HepG2 (cell line): ENCODE measurements around the gene JADE2. TPM values are rescaled to one million over a fixed set of nuclear protein-coding genes. Genes with fewer than 3 reads are reported as not detected.

Experiments used
- AHR ChIP-seq: IDR thresholded peaks from 2 replicates; pipeline ENCODE4 v1.6.1; 2018; ENCODE audit warnings: missing genetic modification reagents, missing compliant biosample characterization
- ATF3 ChIP-seq: sonication (generic); formaldehyde crosslinking; IDR thresholded peaks from 2 replicates; pipeline ENCODE4 v1.4.0; 2020; ENCODE audit warnings: missing genetic modification reagents
- BCLAF1 ChIP-seq: fragments of 450-650 bp; IDR thresholded peaks from 2 replicates; pipeline ENCODE4 v1.6.1; 2017; ENCODE audit warnings: mild to moderate bottlenecking
- CBX5 ChIP-seq: sonication (generic); formaldehyde crosslinking; IDR thresholded peaks from 2 replicates; pipeline ENCODE4 v1.4.0; 2020; ENCODE audit warnings: missing genetic modification reagents, borderline replicate concordance
- JUNB ChIP-seq: sonication (generic); formaldehyde crosslinking; IDR thresholded peaks from 2 replicates; pipeline ENCODE4 v1.8.0; 2022; ENCODE audit warnings: missing genetic modification reagents, mild to moderate bottlenecking, borderline replicate concordance
- KDM5B ChIP-seq: sonication (generic); formaldehyde crosslinking; IDR thresholded peaks from 2 replicates; pipeline ENCODE4 v1.4.0; 2020; ENCODE audit warnings: missing genetic modification reagents, mild to moderate bottlenecking, borderline replicate concordance
- SMAD1 ChIP-seq: sonication (generic); formaldehyde crosslinking; IDR thresholded peaks from 2 replicates; pipeline ENCODE4 v1.4.0; 2020; ENCODE audit warnings: missing genetic modification reagents, low read depth, mild to moderate bottlenecking, borderline replicate concordance
- ZFAT ChIP-seq: sonication (generic); formaldehyde crosslinking; conservative IDR thresholded peaks from 2 replicates; pipeline ENCODE4 v1.8.1; 2023; ENCODE audit warnings: missing genetic modification reagents, inconsistent platforms
- ZNF232 ChIP-seq: sonication (generic); formaldehyde crosslinking; IDR thresholded peaks from 2 replicates; pipeline ENCODE4 v1.4.0; 2020; ENCODE audit warnings: missing genetic modification reagents, borderline replicate concordance
- ZNF407 ChIP-seq: sonication (generic); formaldehyde crosslinking; IDR thresholded peaks from one replicate; pipeline ENCODE4 v1.5.1; 2020; ENCODE audit warnings: mild to moderate bottlenecking, missing genetic modification reagents; ENCODE audit errors: not compliant biosample characterization
- ZXDC ChIP-seq: sonication (generic); formaldehyde crosslinking; IDR thresholded peaks from 2 replicates; pipeline ENCODE4 v1.5.0; 2020; ENCODE audit warnings: mild to moderate bottlenecking, missing genetic modification reagents
- polyA plus RNA-seq, 8 experiments: library from polyadenylated mRNA; depleted of rRNA in 3 of 8; stranded (reverse) in 7 of 8; unstranded in 1 of 8; fragments of >200 nt; fragmentation: Illumina TruSeq in 4 of 8; extraction: Trizol in 4 of 8; gene quantifications; 2 replicates each; pipeline versions ENCODE4 v1.2.1 to v1.2.3, GENCODE V29; 2011 to 2016; ENCODE audit warnings: low read depth in 4 of 8, missing spikeins in 1 of 8, mixed read lengths in 1 of 8; ENCODE audit not compliant: insufficient read depth in 1 of 8
- total RNA-seq, 5 experiments: library from RNA; depleted of rRNA; stranded (reverse); fragments of >200 nt; fragmentation: Illumina TruSeq; extraction: Trizol; gene quantifications; 2 replicates each; pipeline ENCODE4 v1.2.3, GENCODE V29; 2016; ENCODE audit warnings: low read depth in 1 of 5

The JADE2 gene
- total and polyA plus RNA-seq, 2 of the 13 experiments (the other 11 are each of a cell fraction or from before 2014, with no cell fraction given): 7.5 to 15.1 TPM

- TF ChIP-seq SMAD1 (CRISPR knock-in tag): no peak
- TF ChIP-seq JUNB (CRISPR knock-in tag): peak; percentile 65; the same call in 1 of the 2 replicates
- no peak for TF ChIP-seq ZXDC
- no peak for TF ChIP-seq BCLAF1
- TF ChIP-seq ATF3 (CRISPR knock-in tag): peak; percentile 71; the same call in 1 of the 2 replicates
- TF ChIP-seq KDM5B: no peak
- TF ChIP-seq AHR (CRISPR knock-in tag): no peak
- TF ChIP-seq ZNF232 (CRISPR knock-in tag): no peak
- TF ChIP-seq CBX5 (CRISPR knock-in tag): 0 out of 2 replicates have a peak, but pooled peaks have one; percentile 26
- no peak for TF ChIP-seq ZNF407 (CRISPR knock-in tag)
- TF ChIP-seq ZFAT (CRISPR knock-in tag): no peak
Measured at GRCh38 chr5:134509308-134510040, 16.0 kb upstream of the JADE2 start (continued).
